D721Med (cell line): Measurements from ENCODE around the gene PTOV1.

Experiments
- DNase-seq: peaks from one replicate; pipeline ENCODE4 v3.0.0; 2011; ENCODE audit warnings: low spot score; ENCODE audit not compliant: insufficient read length
- FAIRE-seq: peaks from 2 replicates; lab custom pipeline; 2011; peaks lifted over from hg19 to GRCh38; lab: Jason Lieb, UNC
- CTCF ChIP-seq: IDR thresholded peaks from 2 replicates; pipeline ENCODE4 v1.5.1; 2012; ENCODE audit warnings: mild to moderate bottlenecking, control low read depth; ENCODE audit not compliant: insufficient read depth; ENCODE audit errors: missing control alignments

Gene PTOV1

GRCh38 chr19:49881186-49881585, 30.2 kb downstream of the PTOV1 start:
- no peak for FAIRE-seq
- no peak for TF ChIP-seq CTCF

GRCh38 chr19:49881672-49882394, 30.9 kb downstream of the PTOV1 start:
- DNase-seq = no peak
- TF ChIP-seq CTCF = no peak
- FAIRE-seq = no peak

More at GRCh38 chr19:49881186-49881585, 30.2 kb downstream of the PTOV1 start:
- no peak for DNase-seq

GRCh38 chr19:49882643-49883042, 31.7 kb downstream of the PTOV1 start:
- FAIRE-seq (no peak), DNase-seq (no peak)
- no peak for TF ChIP-seq CTCF

- DNase-seq = no peak
- no peak for TF ChIP-seq CTCF
- no peak for FAIRE-seq
Measured at GRCh38 chr19:49883094-49883493, 32.1 kb downstream of the PTOV1 start.

- no peak for TF ChIP-seq CTCF
- no peak for DNase-seq
- no peak for FAIRE-seq
Measured at GRCh38 chr19:49884109-49884508, 33.1 kb downstream of the PTOV1 start.

GRCh38 chr19:49884760-49885159, 33.8 kb downstream of the PTOV1 start:
- DNase-seq = no peak
- TF ChIP-seq CTCF = no peak
- FAIRE-seq = no peak

- FAIRE-seq = no peak
- no peak for TF ChIP-seq CTCF
- DNase-seq = no peak
Measured at GRCh38 chr19:49887037-49887664, 36.2 kb downstream of the PTOV1 start.
